ENCODE measurements around the gene SOWAHA.
A peak's percentile ranks its signal among the peaks of the same experiment; 100 is the strongest.

The SOWAHA gene

DNA sequence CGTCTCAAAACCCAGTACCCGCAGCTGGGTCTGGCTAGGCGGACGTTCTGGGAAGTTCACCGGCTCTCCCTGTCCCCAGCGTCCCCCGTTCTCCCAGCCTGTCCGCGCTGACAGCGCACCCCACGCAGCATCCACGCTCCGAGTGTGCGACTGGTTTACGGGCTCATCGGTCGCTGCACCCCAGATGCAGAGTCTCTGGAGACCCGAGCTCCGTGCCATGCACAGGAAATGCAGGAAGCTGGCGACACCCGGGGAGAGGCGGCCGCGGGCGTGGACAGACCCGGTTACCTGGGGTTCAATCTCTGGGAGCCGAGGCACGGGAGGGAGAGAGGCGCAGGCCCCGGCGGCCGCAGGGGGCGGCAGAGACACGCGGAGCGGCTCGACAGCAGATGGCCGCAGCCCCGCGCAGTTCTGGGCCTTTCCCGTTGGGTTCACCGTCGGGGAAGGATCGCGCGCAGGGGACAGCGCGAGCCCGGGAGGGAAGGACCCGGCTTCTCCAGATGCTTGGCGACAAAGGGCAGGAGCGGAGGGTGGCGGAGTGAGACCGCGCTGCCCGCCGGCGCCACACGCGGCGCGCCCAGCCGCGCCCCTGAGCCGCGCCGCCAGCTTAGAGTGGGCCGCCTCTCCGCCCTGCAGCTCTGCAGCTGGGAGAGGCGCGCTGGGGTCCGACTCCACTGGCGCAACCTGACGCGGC, 16.8 kb downstream of the SOWAHA start:
- TF ChIP-seq, protein P1, sequence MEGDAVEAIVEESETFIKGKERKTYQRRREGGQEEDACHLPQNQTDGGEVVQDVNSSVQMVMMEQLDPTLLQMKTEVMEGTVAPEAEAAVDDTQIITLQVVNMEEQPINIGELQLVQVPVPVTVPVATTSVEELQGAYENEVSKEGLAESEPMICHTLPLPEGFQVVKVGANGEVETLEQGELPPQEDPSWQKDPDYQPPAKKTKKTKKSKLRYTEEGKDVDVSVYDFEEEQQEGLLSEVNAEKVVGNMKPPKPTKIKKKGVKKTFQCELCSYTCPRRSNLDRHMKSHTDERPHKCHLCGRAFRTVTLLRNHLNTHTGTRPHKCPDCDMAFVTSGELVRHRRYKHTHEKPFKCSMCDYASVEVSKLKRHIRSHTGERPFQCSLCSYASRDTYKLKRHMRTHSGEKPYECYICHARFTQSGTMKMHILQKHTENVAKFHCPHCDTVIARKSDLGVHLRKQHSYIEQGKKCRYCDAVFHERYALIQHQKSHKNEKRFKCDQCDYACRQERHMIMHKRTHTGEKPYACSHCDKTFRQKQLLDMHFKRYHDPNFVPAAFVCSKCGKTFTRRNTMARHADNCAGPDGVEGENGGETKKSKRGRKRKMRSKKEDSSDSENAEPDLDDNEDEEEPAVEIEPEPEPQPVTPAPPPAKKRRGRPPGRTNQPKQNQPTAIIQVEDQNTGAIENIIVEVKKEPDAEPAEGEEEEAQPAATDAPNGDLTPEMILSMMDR (IDR thresholded peaks at IDR 0.05; ENCODE audit: low read depth, low read length, missing control alignments): peak; percentile 86
- peak overlapping the region; percentile 52 for H3K4me3 ChIP-seq (replicated peaks; ENCODE audit: low read depth, low read length)
- DNase-seq (ENCODE audit: extremely low read depth, low read depth): no peak

DNA sequence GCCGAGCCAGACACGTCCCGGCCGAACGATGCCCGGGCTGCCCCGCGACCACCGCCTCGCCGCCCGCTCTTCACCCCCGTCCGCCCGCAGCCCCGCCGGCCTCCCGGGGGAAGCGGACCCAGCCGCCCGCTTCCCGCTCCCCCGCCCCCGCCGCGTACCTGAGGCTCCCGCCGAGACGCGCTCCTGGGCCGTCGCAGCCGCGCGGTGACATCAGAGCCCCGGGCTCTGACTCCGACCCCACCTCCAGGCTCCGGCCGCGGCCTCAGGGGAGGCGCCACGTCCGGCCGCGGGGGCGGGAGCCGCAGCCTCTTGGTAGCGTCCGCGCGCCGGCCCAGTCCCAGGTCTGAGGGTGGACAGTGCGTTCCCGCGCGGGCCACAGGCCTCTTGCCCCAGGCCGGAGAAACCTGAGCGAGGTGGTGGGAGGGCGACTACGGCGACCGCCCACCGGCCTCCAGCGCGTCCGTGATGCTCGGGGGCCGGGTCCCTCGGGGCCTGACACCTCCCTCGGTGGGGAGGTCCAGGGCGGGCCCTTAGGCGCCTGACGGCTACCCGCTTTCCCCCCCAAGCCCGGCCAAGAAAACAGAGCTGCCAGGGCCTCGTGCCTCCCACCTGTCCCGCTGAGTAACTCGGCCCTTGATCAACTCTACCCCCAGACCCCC, 17.5 kb downstream of the SOWAHA start, which contains the start of gene SHROOM1:
SHROOM1 (minus strand) TSS at position 212 of the 659 bp plus-strand sequence. CDS start 4,507 bp downstream, outside the sequence.
- TF ChIP-seq, protein P1 (IDR thresholded peaks at IDR 0.05; ENCODE audit: low read depth, low read length, missing control alignments): no peak
- no peak for DNase-seq (ENCODE audit: extremely low read depth, low read depth)
- H3K4me3 ChIP-seq (replicated peaks; ENCODE audit: low read depth, low read length): peak within 1 kb of the TSS; percentile 52

DNA sequence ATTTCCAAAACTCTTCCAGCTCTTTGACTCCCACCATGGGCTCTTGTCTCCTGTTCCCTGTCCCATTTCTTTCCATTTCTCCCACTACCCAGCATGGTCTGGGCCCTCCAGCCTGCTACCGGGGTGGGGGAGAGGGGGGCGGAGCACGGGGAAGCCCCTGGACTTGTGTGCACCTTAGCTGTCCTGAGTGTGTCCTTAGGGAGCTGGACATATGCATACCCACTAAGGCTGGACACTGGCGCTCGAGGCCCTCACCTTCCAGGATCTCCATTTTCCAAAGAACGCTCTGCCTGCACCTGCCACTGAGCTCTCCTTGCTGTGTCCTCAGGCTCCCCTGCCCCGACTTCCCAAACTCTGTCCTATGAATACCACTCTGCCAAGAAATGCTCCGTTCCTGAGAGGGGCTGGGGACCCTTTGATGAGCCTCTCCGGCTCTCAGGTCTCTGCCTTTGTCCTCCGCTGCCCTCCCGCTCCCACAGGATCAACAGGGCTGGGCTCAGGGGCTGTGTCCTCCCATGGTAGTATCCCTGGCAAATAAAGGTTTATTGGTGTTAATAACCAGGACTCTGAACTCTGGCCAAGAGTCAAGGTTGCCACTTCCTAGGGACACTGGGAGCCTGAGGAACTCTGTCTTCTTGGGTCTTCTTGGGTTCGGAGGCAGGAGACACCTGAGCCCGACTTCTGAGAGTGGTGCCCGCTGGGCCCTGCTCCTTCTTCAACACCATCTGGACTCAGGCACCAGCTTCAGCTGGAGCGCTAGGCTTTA, 18.2 kb downstream of the SOWAHA start:
- H3K4me3 ChIP-seq (replicated peaks; ENCODE audit: low read depth, low read length): peak overlapping the region; percentile 52
- no peak for DNase-seq (ENCODE audit: extremely low read depth, low read depth)
- TF ChIP-seq, protein P1 (IDR thresholded peaks at IDR 0.05; ENCODE audit: low read depth, low read length, missing control alignments): no peak

DNA sequence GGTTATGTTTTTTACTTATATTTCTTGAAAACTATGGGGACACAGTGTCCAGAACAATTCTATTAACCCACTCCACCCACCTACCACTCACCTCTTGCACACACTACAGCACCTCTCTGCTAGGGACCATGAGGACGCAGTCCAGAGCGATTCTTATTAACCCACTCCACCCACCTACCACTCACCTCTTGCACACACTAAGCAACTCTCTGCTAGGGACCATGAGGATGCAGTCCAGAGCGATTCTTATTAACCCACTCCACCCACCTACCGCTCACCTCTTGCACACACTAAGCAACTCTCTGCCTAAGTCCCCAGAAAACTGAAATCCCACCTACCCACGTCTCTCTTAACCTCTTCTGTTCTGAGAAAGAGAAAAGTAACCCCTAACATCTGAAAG, 19.5 kb downstream of the SOWAHA start:
- DNase-seq (ENCODE audit: extremely low read depth, low read depth): no peak
- TF ChIP-seq, protein P1 (IDR thresholded peaks at IDR 0.05; ENCODE audit: low read depth, low read length, missing control alignments): no peak
- H3K4me3 ChIP-seq (replicated peaks; ENCODE audit: low read depth, low read length): no peak overlapping the region

DNA sequence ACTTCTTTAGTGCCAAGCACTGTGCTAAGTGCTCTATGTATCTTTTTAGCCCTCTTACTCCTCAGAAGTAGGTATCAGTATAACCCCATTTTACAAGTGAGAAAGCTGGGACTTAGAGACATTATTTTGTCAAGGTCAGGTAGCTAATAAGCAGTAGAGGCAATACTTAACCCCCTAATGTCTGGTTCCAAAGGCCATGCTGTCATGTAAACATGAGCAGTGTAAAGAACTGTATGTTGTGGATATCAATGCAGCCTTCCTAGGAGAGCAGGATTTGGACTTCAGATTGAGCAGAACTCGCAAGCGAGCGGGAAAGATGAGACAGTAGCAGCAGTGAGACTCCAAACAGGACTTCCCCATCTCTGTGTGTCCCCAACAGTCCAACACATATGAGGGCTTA, 21.0 kb downstream of the SOWAHA start:
- no peak for DNase-seq (ENCODE audit: extremely low read depth, low read depth)
- TF ChIP-seq, protein P1 (IDR thresholded peaks at IDR 0.05; ENCODE audit: low read depth, low read length, missing control alignments): no peak
- H3K4me3 ChIP-seq (replicated peaks; ENCODE audit: low read depth, low read length): no peak overlapping the region

DNA sequence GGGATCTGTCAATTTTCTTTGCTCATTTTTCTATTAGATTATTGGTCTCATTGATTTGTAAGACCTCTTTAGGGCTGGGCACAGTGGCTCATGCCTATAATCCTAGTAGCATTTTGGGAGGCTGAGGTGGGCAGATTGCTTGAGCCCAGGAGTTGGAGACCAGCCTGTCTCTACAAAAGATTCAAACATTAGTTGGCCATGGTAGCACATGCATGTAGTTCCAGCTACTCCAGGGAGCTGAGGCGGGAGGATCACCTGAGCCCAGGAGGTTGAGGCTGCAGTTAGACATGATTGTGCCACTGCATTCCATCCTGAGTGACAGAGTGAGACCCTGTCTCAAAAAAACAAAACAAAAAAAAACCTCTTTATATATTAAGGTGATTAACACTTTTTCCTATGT, 23.8 kb downstream of the SOWAHA start:
- DNase-seq (ENCODE audit: extremely low read depth, low read depth): no peak
- TF ChIP-seq, protein P1 (IDR thresholded peaks at IDR 0.05; ENCODE audit: low read depth, low read length, missing control alignments): no peak

More for the DNA sequence above, 23.8 kb downstream of the SOWAHA start:
- H3K4me3 ChIP-seq (replicated peaks; ENCODE audit: low read depth, low read length): no peak overlapping the region

All from HFF-Myc (cell line).